PC-9 (cell line): ENCODE results near the gene CTIF. TPM values are rescaled to one million over a fixed set of nuclear protein-coding genes. Genes with fewer than 3 reads are reported as not detected.

ENCODE experiments used
- BruUV-seq: library from RNA; stranded (reverse); fragments of 400-500 nt; replicated peaks from 2 replicates; lab custom pipeline; 2021; lab: Mats Ljungman, UMichigan
- CTCF ChIA-PET: fragments of 300-600 bp; sonication (Branson Sonifier 250); formaldehyde crosslinking; loops from one replicate; lab custom pipeline; 2022; ENCODE audit warnings: antibody characterized with exemption; lab: Charles Lee
- POLR2A ChIA-PET: fragments of 300-600 bp; sonication (Branson Sonifier 250); formaldehyde crosslinking; loops from one replicate; lab custom pipeline; 2022; ENCODE audit warnings: antibody characterized with exemption; ENCODE audit not compliant: unreplicated experiment; lab: Charles Lee
- DNase-seq, 2 experiments: peaks; one replicate each; pipeline versions ENCODE4 v3.0.0 to v3.0.0-alpha.2; 2015 to 2022; ENCODE audit warnings: mixed read lengths in 1 of 2
- H2AFZ ChIP-seq: fragments of 200-600 bp; sonication (generic); 2 replicates; pipeline ENCODE4 v1.8.1; 2017; ENCODE audit warnings: antibody characterized with exemption
- H3F3A ChIP-seq: fragments of 200-600 bp; sonication (generic); 2 replicates; pipeline ENCODE4 v1.8.1; 2017; ENCODE audit warnings: antibody characterized with exemption, mild to moderate bottlenecking, low read depth; ENCODE audit not compliant: insufficient read depth
- H3K27ac ChIP-seq: fragments of 200-600 bp; sonication (generic); 2 replicates; pipeline ENCODE4 v1.6.1; 2016; ENCODE audit warnings: mixed run types
- H3K27me3 ChIP-seq: fragments of 200-600 bp; sonication (generic); 2 replicates; pipeline ENCODE4 v1.6.1; 2016; ENCODE audit warnings: low read depth, mixed run types; ENCODE audit not compliant: insufficient read depth
- H3K36me3 ChIP-seq: fragments of 200-600 bp; sonication (generic); 2 replicates; pipeline ENCODE4 v1.6.1; 2016; ENCODE audit warnings: low read depth, mixed run types
- H3K4me1 ChIP-seq: fragments of 200-600 bp; sonication (generic); replicated peaks from 2 replicates; pipeline ENCODE4 v1.6.1; 2016; ENCODE audit warnings: mixed run types; ENCODE audit not compliant: insufficient read depth
- H3K4me2 ChIP-seq: fragments of 200-600 bp; sonication (generic); 2 replicates; pipeline ENCODE4 v1.6.1; 2017; ENCODE audit warnings: mixed run types
- H3K4me3 ChIP-seq: fragments of 200-600 bp; sonication (generic); 2 replicates; pipeline ENCODE4 v1.6.1; 2016; ENCODE audit warnings: mixed run types
- H3K79me2 ChIP-seq: fragments of 200-600 bp; sonication (generic); 2 replicates; pipeline ENCODE4 v1.6.1; 2017; ENCODE audit warnings: low read depth, mixed run types
- H3K9me2 ChIP-seq: fragments of 200-600 bp; sonication (generic); 2 replicates; pipeline ENCODE4 v1.8.1; 2017; ENCODE audit warnings: mild to moderate bottlenecking; ENCODE audit not compliant: insufficient read depth
- H3K9me3 ChIP-seq: fragments of 200-600 bp; sonication (generic); 2 replicates; pipeline ENCODE4 v1.8.1; 2016; ENCODE audit warnings: low read depth; ENCODE audit not compliant: insufficient read depth
- H4K20me1 ChIP-seq: fragments of 200-600 bp; sonication (generic); 2 replicates; pipeline ENCODE4 v1.8.1; 2017; ENCODE audit not compliant: insufficient read depth
- CTCF ChIP-seq: fragments of 200-600 bp; sonication (generic); conservative IDR thresholded peaks from 2 replicates; pipeline ENCODE4 v1.6.1; 2017; ENCODE audit warnings: mixed run types, antibody characterized with exemption, mild to moderate bottlenecking, moderate library complexity
- EZH2 ChIP-seq: fragments of 200-600 bp; sonication (generic); IDR thresholded peaks from 2 replicates; pipeline ENCODE4 v1.8.0; 2017; ENCODE audit warnings: antibody characterized with exemption, low read depth
- intact Hi-C: fragments of 100-400 bp; cut with micrococcal nuclease; formaldehyde crosslinking; loops from one replicate; pipeline ENCODE4 v1.10.0; 2022; ENCODE audit not compliant: unreplicated experiment
- total RNA-seq: library from RNA; stranded (reverse); gene quantifications from 2 replicates; pipeline ENCODE4 v1.2.3, GENCODE V29; 2021

CTIF gene
- total RNA-seq, 1 experiment from 2014 or later = 26.2 TPM

- intact Hi-C loops = loop anchor here (1.0 to 2.0 kb wide), 4 partner anchors 39 to 187 kb away; no protein-coding TSS in a partner anchor
- Histone ChIP-seq H3F3A (peaks cover 46% of the 10 kb centered on the region), H3K9me3 (no peaks in the 10 kb centered on the region), H3K4me2 (peak overlapping the region; percentile 70), H3K36me3 (no peaks in the 10 kb centered on the region), H3K79me2 (0 out of 2 replicates have a peak, but pooled peaks cover 3% of the 10 kb centered on the region), H3K27ac (peak overlapping the region; percentile 78), H3K9me2 (no peaks in the 10 kb centered on the region), H3K27me3 (no peaks in the 10 kb centered on the region), H3K4me1 (peaks cover 64% of the 10 kb centered on the region), H3K4me3 (peak overlapping the region; percentile 45; the same call in 1 of the 2 replicates), H4K20me1 (no peaks in the 10 kb centered on the region), H2AFZ (no peak overlapping the region)
- peak in 1 of 2 experiments; percentile 46 for DNase-seq
- BruUV-seq = no TSS peak
- ChIA-PET POLR2A (interaction anchor here (0.9 kb wide), 1 partner anchor 12 kb away, joined by 4 read pairs; no protein-coding TSS in a partner anchor), CTCF (interaction anchor here (0.6 kb wide), 1 partner anchor 825 kb away, joined by 10 read pairs; no protein-coding TSS in a partner anchor)
- TF ChIP-seq CTCF = no peak
- no peak for TF ChIP-seq EZH2
These were observed 295.0 kb downstream of the CTIF start for GRCh38 chr18:48833701-48834412.

GRCh38 chr18:48834413-48835031 lies 295.7 kb downstream of the CTIF start:
- H3K27me3 ChIP-seq = no peaks in the 10 kb centered on the region
- H2AFZ ChIP-seq = no peak overlapping the region
- H3K4me3 ChIP-seq = peak overlapping the region; percentile 40; the same call in 1 of the 2 replicates
- CTCF ChIA-PET = no interaction called here
- peak; percentile 76 to 96 for DNase-seq
- no peaks in the 10 kb centered on the region for H3K9me2 ChIP-seq
- no TSS peak for BruUV-seq
- H3K4me2 ChIP-seq = peak overlapping the region; percentile 70
- no peaks in the 10 kb centered on the region for H4K20me1 ChIP-seq
- H3K4me1 ChIP-seq = peaks cover 71% of the 10 kb centered on the region
- H3K36me3 ChIP-seq = no peaks in the 10 kb centered on the region
- peaks cover 52% of the 10 kb centered on the region for H3F3A ChIP-seq
- 0 out of 2 replicates have a peak, but pooled peaks cover 3% of the 10 kb centered on the region for H3K79me2 ChIP-seq
- no peak for TF ChIP-seq CTCF
- TF ChIP-seq EZH2 = no peak
- POLR2A ChIA-PET = interaction anchor here (0.6 kb wide), 1 partner anchor 647 kb away, joined by 8 read pairs; no protein-coding TSS in a partner anchor
- intact Hi-C loops = loop anchor here (1.0 to 2.0 kb wide), 3 partner anchors 39 to 114 kb away; no protein-coding TSS in a partner anchor
- H3K9me3 ChIP-seq = no peaks in the 10 kb centered on the region
- peak overlapping the region; percentile 78 for H3K27ac ChIP-seq

GRCh38 chr18:48835119-48835518 lies 296.3 kb downstream of the CTIF start:
- H3K4me1 ChIP-seq = peaks cover 77% of the 10 kb centered on the region
- intact Hi-C loops = loop anchor here (2.0 kb wide), 2 partner anchors 66 to 114 kb away; no protein-coding TSS in a partner anchor

More at GRCh38 chr18:48835119-48835518, 296.3 kb downstream of the CTIF start:
- no peak overlapping the region for H3K4me3 ChIP-seq
- peak overlapping the region; percentile 78 for H3K27ac ChIP-seq
- POLR2A ChIA-PET = interaction anchor here (0.6 kb wide), 1 partner anchor 646 kb away, joined by 8 read pairs; no protein-coding TSS in a partner anchor
- H3K9me2 ChIP-seq = no peaks in the 10 kb centered on the region
- peaks cover 58% of the 10 kb centered on the region for H3F3A ChIP-seq
- H3K36me3 ChIP-seq = no peaks in the 10 kb centered on the region
- TF ChIP-seq CTCF (no peak), EZH2 (no peak)
- CTCF ChIA-PET = no interaction called here
- no peak overlapping the region for H2AFZ ChIP-seq
- H3K27me3 ChIP-seq = no peaks in the 10 kb centered on the region
- no peaks in the 10 kb centered on the region for H3K9me3 ChIP-seq
- 0 out of 2 replicates have a peak, but pooled peaks cover 3% of the 10 kb centered on the region for H3K79me2 ChIP-seq
- H4K20me1 ChIP-seq = no peaks in the 10 kb centered on the region
- DNase-seq = no peak
- H3K4me2 ChIP-seq = peak overlapping the region; percentile 50
- BruUV-seq = no TSS peak
